ENCODE data around the gene GNA12. TPM values are rescaled to one million over a fixed set of nuclear protein-coding genes. Genes with fewer than 3 reads are reported as not detected.

The GNA12 gene
- total and polyA plus RNA-seq, 4 donors: 3.7 to 19.0 (median 11.3) TPM

DNA sequence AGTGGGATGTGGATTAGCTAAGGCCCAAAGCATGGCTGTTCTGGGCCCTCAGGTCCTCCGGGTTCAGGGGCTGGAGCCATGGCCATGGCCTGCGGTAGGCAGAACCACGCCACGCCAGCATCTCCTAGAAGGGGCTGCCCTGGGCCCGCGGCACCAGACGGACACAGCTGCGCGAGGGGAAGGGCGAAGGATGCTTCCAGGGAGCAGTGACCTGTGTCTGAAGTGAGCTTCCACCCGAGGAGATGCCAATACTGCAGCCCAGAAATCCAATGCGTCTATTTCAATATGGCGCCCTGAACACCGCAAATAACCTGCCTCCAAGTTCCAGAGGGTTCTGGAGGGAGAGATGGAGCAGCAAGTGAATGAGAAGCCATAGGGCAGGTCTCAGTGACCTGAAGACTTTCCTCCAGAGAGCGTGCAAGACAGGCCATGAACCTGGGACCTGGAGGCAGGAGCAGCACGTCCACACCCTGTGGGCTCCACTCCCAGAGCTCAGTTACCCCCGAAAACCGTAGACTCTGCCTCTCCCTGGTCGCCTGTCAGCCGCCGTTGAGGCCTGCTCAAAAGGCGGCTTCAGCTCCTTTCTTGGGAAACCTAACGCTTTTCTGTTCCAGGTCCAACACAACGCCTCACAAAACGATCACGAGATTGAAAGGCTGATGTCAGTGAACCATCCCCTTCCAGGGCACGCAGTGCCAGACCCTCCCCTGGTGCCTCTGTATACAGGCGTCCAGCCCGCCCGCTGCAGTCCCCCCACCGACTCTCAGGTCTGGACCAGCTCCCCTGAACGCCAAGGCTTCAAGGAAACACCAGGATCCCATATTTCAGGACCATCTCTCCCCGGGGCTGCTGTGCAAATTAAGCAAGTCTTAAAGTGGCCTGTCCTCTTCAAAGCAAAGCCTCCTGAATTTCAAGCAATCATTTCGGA lies 118.7 kb downstream of the GNA12 start:
- H3K4me1 ChIP-seq (ENCODE audit: control insufficient read depth in 4 of 4, insufficient read depth in 4 of 4, low read length in 3 of 4): no peaks in the 10 kb centered on the region
- no peaks in the 10 kb centered on the region for H3K27me3 ChIP-seq (ENCODE audit: control insufficient read depth in 4 of 4, insufficient read depth in 4 of 4, low read length in 3 of 4)
- DNase-seq (ENCODE audit: low spot score): no peak
- H3K27ac ChIP-seq (ENCODE audit: low read depth in 1 of 2, low read length in 2 of 2): no peak overlapping the region
- TF ChIP-seq, protein P1, sequence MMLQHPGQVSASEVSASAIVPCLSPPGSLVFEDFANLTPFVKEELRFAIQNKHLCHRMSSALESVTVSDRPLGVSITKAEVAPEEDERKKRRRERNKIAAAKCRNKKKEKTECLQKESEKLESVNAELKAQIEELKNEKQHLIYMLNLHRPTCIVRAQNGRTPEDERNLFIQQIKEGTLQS (IDR thresholded peaks at IDR 0.05): no peak
- TF ChIP-seq, protein P2, sequence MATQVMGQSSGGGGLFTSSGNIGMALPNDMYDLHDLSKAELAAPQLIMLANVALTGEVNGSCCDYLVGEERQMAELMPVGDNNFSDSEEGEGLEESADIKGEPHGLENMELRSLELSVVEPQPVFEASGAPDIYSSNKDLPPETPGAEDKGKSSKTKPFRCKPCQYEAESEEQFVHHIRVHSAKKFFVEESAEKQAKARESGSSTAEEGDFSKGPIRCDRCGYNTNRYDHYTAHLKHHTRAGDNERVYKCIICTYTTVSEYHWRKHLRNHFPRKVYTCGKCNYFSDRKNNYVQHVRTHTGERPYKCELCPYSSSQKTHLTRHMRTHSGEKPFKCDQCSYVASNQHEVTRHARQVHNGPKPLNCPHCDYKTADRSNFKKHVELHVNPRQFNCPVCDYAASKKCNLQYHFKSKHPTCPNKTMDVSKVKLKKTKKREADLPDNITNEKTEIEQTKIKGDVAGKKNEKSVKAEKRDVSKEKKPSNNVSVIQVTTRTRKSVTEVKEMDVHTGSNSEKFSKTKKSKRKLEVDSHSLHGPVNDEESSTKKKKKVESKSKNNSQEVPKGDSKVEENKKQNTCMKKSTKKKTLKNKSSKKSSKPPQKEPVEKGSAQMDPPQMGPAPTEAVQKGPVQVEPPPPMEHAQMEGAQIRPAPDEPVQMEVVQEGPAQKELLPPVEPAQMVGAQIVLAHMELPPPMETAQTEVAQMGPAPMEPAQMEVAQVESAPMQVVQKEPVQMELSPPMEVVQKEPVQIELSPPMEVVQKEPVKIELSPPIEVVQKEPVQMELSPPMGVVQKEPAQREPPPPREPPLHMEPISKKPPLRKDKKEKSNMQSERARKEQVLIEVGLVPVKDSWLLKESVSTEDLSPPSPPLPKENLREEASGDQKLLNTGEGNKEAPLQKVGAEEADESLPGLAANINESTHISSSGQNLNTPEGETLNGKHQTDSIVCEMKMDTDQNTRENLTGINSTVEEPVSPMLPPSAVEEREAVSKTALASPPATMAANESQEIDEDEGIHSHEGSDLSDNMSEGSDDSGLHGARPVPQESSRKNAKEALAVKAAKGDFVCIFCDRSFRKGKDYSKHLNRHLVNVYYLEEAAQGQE (IDR thresholded peaks at IDR 0.05): no peak
- TF ChIP-seq YY1 (IDR thresholded peaks at IDR 0.05): no peak
- TF ChIP-seq, protein P3, sequence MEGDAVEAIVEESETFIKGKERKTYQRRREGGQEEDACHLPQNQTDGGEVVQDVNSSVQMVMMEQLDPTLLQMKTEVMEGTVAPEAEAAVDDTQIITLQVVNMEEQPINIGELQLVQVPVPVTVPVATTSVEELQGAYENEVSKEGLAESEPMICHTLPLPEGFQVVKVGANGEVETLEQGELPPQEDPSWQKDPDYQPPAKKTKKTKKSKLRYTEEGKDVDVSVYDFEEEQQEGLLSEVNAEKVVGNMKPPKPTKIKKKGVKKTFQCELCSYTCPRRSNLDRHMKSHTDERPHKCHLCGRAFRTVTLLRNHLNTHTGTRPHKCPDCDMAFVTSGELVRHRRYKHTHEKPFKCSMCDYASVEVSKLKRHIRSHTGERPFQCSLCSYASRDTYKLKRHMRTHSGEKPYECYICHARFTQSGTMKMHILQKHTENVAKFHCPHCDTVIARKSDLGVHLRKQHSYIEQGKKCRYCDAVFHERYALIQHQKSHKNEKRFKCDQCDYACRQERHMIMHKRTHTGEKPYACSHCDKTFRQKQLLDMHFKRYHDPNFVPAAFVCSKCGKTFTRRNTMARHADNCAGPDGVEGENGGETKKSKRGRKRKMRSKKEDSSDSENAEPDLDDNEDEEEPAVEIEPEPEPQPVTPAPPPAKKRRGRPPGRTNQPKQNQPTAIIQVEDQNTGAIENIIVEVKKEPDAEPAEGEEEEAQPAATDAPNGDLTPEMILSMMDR (IDR thresholded peaks at IDR 0.05; ENCODE audit: low read depth, low read length, missing input control): no peak
- no peak for TF ChIP-seq HNF4A (conservative IDR thresholded peaks at IDR 0.05)
- no peak for TF ChIP-seq NR2F2 (IDR thresholded peaks at IDR 0.05)
- no peak for TF ChIP-seq SP1 (IDR thresholded peaks at IDR 0.05)
- TF ChIP-seq GABPA (IDR thresholded peaks at IDR 0.05 in 1 of 2, conservative IDR thresholded peaks at IDR 0.05 in 1 of 2): no peak
- TF ChIP-seq TAF1 (conservative IDR thresholded peaks at IDR 0.05): no peak
- TF ChIP-seq, protein P4, sequence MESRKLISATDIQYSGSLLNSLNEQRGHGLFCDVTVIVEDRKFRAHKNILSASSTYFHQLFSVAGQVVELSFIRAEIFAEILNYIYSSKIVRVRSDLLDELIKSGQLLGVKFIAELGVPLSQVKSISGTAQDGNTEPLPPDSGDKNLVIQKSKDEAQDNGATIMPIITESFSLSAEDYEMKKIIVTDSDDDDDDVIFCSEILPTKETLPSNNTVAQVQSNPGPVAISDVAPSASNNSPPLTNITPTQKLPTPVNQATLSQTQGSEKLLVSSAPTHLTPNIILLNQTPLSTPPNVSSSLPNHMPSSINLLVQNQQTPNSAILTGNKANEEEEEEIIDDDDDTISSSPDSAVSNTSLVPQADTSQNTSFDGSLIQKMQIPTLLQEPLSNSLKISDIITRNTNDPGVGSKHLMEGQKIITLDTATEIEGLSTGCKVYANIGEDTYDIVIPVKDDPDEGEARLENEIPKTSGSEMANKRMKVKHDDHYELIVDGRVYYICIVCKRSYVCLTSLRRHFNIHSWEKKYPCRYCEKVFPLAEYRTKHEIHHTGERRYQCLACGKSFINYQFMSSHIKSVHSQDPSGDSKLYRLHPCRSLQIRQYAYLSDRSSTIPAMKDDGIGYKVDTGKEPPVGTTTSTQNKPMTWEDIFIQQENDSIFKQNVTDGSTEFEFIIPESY (IDR thresholded peaks at IDR 0.05): no peak
- no peak for TF ChIP-seq FOXA1 (IDR thresholded peaks at IDR 0.05)
- no peak for TF ChIP-seq HNF4G (IDR thresholded peaks at IDR 0.05)
- TF ChIP-seq RXRA (IDR thresholded peaks at IDR 0.05): no peak
- TF ChIP-seq RAD21 (IDR thresholded peaks at IDR 0.05): no peak
- TF ChIP-seq JUND (IDR thresholded peaks at IDR 0.05): no peak
- no peak for TF ChIP-seq EGR1 (IDR thresholded peaks at IDR 0.05; ENCODE audit: low read depth in 2 of 2)
- H3K36me3 ChIP-seq (ENCODE audit: control insufficient read depth in 4 of 4, insufficient read depth in 3 of 4, low read depth in 1 of 4, low read length in 3 of 4): peaks cover 0 to 6% (median under 1%) of the 10 kb centered on the region in 4 donors
- H3K9ac ChIP-seq (ENCODE audit: low read depth in 1 of 2, low read length in 2 of 2): no peak overlapping the region
- WGBS: 97% methylated on average over 34 of the region's 34 CpGs
- no peak overlapping the region for H3K4me3 ChIP-seq (ENCODE audit: low read depth in 1 of 3, low read length in 3 of 3)
- no peaks in the 10 kb centered on the region for H3K9me3 ChIP-seq (ENCODE audit: control insufficient read depth in 4 of 4, low read length in 3 of 4)

Measured in liver (tissue), 9 donors.